ENCODE data around the gene CTXN2.

DNA sequence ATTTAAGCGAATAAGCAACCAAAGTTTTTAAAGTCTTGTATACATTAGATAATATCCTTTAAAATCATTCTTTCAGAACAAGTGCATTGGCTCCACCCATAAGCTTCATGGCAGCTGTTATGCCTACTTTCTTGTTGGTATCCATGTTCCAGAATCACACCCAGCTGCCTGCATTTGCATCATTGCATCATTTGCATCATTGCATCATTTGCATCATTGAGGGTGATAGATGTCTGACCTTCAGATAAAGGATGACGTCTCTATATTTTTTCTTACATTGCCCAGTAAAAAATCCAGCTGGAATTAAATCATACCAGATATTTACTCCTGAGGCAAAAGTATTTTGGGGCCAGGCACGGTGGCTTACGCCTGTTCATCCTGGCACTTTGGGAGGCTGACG lies 56.9 kb downstream of the CTXN2 start:
- TF ChIP-seq, protein P1, sequence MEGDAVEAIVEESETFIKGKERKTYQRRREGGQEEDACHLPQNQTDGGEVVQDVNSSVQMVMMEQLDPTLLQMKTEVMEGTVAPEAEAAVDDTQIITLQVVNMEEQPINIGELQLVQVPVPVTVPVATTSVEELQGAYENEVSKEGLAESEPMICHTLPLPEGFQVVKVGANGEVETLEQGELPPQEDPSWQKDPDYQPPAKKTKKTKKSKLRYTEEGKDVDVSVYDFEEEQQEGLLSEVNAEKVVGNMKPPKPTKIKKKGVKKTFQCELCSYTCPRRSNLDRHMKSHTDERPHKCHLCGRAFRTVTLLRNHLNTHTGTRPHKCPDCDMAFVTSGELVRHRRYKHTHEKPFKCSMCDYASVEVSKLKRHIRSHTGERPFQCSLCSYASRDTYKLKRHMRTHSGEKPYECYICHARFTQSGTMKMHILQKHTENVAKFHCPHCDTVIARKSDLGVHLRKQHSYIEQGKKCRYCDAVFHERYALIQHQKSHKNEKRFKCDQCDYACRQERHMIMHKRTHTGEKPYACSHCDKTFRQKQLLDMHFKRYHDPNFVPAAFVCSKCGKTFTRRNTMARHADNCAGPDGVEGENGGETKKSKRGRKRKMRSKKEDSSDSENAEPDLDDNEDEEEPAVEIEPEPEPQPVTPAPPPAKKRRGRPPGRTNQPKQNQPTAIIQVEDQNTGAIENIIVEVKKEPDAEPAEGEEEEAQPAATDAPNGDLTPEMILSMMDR (IDR thresholded peaks at IDR 0.05) = no peak
- no peak for TF ChIP-seq EZH2 (IDR thresholded peaks at IDR 0.05; ENCODE audit: borderline replicate concordance, insufficient read depth, low read depth, low read length, poor library complexity, severe bottlenecking)
